GM12875 (cell line): ENCODE results near the gene GAMT.

ENCODE experiments used
- H3K4me3 ChIP-seq: one replicate; pipeline ENCODE4 v1.5.1; 2011; ENCODE audit warnings: low read depth, low read length, control low read depth
- TF ChIP-seq, protein P1 (sequence below): IDR thresholded peaks from 2 replicates; pipeline ENCODE4 v1.5.1; 2011; ENCODE audit warnings: low read depth, mild to moderate bottlenecking, control low read depth, inconsistent platforms, low read length, moderate library complexity, borderline replicate concordance; ENCODE audit not compliant: insufficient read depth

The GAMT gene

DNA sequence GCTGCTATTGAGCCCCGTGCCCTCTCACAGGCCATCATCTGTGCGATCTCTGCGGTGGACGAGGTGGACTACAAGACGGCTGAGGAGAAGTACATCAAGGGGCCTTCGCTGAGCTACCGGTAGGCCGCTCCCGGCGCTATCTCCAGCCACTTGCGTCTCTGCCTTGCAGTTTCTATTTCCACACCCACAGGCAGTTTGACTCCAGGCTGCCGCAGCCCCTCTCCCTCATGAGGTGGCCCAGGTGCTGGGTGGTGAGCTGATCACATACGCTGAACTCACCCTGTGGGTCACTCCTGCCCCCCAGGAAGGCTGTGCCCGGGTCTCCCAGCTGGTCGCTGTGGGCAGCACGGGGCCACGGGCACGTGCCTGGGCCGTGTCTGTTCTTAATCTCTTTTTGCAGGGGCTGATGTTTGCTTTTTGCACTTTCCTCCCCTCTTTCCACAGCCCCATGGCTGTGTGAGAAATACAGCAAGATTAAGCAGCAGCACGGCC is 28.3 kb downstream of the GAMT start:
- TF ChIP-seq, protein P1, sequence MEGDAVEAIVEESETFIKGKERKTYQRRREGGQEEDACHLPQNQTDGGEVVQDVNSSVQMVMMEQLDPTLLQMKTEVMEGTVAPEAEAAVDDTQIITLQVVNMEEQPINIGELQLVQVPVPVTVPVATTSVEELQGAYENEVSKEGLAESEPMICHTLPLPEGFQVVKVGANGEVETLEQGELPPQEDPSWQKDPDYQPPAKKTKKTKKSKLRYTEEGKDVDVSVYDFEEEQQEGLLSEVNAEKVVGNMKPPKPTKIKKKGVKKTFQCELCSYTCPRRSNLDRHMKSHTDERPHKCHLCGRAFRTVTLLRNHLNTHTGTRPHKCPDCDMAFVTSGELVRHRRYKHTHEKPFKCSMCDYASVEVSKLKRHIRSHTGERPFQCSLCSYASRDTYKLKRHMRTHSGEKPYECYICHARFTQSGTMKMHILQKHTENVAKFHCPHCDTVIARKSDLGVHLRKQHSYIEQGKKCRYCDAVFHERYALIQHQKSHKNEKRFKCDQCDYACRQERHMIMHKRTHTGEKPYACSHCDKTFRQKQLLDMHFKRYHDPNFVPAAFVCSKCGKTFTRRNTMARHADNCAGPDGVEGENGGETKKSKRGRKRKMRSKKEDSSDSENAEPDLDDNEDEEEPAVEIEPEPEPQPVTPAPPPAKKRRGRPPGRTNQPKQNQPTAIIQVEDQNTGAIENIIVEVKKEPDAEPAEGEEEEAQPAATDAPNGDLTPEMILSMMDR, result no peak
- no peak overlapping the region for H3K4me3 ChIP-seq

DNA sequence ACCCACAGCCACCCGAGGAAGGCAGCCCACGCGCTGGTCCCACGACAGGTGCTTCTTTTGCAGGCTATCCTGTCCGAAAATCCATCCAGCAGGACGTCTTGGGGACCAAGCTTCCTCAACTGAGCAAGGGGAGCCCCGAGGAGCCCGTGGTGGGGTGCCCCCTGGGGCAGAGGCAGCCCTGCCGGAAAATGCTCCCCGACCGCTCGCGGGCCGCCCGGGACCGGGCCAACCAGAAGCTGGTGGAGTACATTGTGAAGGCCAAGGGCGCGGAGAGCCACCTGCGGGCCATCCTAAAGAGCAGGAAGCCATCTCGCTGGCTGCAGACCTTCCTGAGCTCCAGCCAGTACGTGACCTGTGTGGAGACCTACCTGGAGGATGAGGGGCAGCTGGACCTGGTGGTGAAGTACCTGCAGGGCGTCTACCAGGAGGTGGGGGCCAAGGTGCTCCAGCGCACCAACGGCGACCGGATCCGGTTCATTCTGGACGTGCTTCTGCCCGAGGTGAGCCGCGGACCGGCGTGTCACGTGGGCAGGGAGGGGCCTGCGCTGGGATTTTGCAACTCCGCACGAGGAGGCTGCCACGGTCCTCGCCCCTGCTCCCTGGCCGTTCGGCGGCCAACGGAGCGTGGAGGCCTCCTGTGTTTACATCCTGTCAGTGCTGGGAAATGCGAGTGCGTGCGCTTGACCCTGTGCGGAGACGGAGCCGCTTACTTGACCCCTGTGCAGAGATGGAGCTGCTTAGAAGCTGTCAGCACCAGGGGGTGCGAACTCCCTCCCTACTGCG is 30.6 kb downstream of the GAMT start:
- no peak overlapping the region for H3K4me3 ChIP-seq
- TF ChIP-seq, protein P1, result no peak

DNA sequence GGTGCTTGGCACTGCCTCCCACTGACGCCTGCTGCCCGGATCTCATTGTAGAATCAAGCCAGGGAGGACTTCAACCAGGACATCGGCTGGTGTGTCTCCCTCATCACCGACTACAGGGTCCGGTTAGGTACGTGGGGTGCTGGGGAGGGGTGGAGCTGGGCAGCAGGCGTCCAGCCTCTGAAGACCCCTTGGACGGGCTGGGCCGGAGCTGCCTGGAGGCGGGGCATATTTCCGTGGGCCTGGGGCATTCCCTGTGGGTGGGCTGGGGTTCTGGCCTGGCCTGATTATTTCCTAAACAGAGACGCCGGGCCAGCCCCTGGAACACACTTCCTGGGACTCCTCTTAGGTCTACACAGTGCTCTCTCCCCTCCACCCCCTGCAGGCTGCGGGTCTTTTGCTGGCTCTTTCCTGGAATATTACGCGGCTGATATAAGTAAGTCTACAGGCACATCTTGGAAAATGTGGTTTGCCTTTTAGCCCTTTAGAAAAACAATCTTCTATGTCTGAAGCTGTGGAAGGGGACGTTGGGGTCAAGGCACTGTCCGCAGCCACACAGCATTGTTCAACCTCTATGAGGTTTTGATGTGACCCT is 32.0 kb downstream of the GAMT start:
- TF ChIP-seq, protein P1, result no peak
- H3K4me3 ChIP-seq, result no peak overlapping the region

DNA sequence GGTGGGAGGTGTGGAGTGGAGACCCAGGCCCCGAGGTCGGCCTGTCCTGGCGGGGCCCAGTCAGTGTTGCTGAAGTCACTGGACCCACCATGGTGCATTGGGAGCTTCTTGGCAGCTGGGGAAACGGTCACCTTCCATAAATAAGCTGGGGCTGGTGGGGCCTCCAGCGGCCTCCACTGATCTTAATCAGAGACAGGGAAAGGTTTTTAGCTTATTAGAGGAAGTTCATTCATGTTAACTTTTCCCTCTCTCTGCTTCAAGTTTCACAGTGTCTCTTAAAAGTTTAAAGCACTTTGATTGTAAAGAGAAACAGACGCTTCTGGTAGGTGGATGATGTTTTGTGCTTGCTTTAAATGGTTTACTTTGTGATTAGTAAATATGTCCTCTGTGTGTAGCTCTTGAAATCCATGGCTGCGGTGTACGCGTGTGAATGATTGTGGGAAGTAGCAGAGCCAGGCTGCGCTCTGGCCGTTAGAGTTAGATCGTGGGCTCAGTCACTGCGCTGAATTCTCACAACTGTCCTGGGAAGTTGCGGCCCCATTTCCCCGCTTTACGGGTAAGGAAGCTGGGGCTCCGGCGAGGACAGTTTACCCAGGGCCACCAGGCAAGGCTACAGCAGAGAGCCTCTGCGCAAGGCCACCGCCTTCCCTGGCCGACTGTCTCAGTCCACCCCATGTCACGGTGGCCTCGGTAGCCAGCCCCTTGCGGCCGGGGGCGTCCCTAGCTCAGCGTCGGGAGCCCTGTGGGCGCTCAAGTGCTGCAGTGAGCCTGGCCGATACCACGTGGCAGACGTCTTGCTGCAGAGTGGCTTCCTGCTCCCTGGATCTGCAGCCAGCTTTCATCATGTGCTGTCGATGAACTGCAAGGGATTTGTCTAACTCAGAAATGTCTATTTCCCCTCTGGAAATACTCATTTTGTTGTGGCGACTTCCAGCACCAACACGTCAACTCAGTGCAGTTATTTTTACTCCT is 34.2 kb downstream of the GAMT start:
- TF ChIP-seq, protein P1, result no peak
- H3K4me3 ChIP-seq, result no peak overlapping the region

DNA sequence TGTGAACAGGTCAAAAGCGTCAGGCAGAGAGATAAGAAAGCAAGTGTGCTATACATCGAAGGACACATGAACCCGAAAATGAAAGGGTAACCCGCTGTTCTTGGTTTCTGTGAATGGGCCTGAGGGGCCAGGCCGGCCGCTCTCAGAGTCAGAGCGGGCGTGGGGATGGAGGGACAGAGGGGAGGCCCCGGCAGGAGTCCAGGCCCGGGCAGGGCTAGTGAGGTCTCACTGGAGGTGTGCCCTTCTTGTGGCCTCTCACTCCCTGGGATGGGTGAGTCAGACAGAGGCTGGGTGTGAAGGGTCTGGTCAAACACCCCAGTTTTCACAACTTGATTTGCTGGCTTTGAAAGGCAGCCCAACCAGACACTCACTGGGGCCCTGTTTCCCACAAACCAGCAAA is 35.0 kb downstream of the GAMT start:
- TF ChIP-seq, protein P1, result no peak

DNA sequence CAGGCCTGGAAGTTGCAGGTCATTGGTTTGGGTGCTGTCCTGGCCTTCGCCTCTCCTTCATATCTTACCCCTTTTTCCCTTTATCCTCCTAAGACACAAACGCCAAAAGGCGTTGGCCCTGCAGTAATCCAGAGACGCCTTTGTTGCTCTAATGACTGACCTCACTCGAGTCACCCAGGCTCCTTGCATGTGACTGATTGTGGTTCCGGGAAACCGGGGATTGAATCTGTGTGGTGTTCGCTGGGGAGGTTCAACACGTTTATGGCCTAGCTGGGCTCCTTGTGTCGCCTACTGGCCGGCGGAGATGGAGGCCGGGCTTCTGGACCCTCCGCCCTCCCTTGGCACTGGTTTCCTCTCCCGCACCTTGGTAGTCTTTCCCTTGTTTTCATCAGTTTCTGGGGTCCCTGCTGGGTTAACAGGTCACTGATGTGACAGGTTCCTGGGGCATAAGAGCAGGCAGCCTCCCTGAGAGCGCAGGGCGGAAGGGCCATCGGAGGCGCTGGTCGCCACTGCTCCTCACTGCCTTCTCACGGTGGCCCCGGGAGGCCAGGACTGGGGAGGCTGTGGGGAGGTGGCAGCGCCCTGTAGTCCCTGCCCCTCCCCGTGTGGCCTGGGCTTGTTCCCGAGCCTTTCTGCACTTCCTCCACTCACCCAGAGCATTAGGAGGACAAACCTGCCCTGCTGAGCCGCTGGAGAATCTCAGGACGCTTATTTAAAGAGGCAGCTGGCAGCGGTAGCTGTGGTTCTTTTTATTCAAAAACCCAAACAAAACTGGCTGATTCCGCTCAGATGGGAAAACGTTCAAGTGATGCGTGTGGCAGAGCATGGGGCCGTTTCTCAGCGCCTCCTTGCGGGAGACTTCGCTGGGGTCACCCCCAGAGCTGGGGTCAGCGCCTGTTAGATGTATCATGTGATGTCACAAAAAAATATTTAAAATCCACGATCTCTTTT is 35.7 kb downstream of the GAMT start:
- TF ChIP-seq, protein P1, result no peak
- no peak overlapping the region for H3K4me3 ChIP-seq

More for the DNA sequence above, 35.0 kb downstream of the GAMT start:
- H3K4me3 ChIP-seq, result no peak overlapping the region
